Frontal cortex (tissue), 4 donors: ENCODE data around the gene S1PR1. TPM values are rescaled to one million over a fixed set of nuclear protein-coding genes. Genes with fewer than 3 reads are reported as not detected.

Experiments used
- DNase-seq, 2 donors: peaks; one replicate each; pipeline ENCODE4 v3.0.0; 2012; ENCODE audit warnings: low spot score in 2 of 2
- FAIRE-seq: peaks from 2 replicates; lab custom pipeline; 2012; peaks lifted over from hg19 to GRCh38; lab: Jason Lieb, UNC
- total RNA-seq: library from RNA; depleted of rRNA; stranded (reverse); fragments of >200 nt; gene quantifications from one replicate; pipeline ENCODE4 v1.2.3, GENCODE V29; 2014
- donor health status: control.
- donor health status: control.
- donor health status: control.

Gene S1PR1
- total RNA-seq, 1 donor from 2014 or later: 12.6 TPM

- FAIRE-seq (no peak), DNase-seq (no peak)
These were observed 38.9 kb downstream of the S1PR1 start for GRCh38 chr1:101275672-101276071.

GRCh38 chr1:101276818-101277217 lies 40.0 kb downstream of the S1PR1 start:
- FAIRE-seq (no peak), DNase-seq (no peak)

GRCh38 chr1:101278238-101278637 lies 41.4 kb downstream of the S1PR1 start:
- FAIRE-seq: no peak

DNA sequence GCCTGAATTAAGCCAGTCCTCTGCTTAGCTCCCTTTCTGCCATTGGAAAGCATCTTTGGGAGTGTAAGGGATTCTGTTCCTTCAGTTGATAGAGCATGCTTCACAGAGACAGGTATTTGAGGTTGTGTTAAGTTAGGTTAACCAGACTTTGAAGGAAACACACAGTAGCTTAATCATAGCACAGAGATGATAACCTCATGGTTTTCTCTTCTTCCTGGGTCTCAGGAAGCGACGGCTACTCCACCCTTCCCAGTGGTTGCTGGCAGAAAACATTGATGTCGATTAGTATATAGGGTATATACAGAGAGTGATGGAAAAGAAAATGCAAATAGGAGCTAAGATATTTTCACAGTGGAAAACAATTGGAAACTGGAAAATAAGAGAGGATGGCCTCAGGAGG lies 42.0 kb downstream of the S1PR1 start:
- DNase-seq: no peak
- FAIRE-seq: no peak

More at GRCh38 chr1:101278238-101278637, 41.4 kb downstream of the S1PR1 start:
- DNase-seq: no peak

DNA sequence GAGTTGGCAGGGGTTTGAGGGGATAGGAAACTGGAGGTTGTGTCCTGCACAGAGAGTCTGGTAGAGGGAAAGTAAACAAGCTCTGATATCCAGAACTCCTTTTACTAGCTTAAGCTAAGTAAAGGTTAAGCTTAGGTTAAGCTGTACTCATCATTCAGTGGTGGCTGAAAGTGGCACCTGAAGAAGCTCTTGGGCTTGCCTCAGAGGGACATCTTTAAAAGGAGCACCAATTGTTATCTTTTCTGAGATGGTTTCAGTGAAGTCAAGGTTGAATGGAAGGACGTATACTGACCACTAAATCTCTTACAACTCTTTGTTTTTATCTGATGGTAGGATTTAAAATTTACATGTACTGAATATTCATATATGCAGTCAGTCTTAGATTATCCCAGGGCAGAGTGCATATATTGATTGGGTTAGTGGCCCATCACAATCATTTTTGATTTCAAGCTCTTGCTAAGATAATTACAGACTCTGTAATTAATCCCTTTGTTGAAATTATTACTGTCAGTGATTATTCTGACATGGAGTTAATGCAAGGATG lies 43.3 kb downstream of the S1PR1 start:
- FAIRE-seq (no peak), DNase-seq (no peak)

DNA sequence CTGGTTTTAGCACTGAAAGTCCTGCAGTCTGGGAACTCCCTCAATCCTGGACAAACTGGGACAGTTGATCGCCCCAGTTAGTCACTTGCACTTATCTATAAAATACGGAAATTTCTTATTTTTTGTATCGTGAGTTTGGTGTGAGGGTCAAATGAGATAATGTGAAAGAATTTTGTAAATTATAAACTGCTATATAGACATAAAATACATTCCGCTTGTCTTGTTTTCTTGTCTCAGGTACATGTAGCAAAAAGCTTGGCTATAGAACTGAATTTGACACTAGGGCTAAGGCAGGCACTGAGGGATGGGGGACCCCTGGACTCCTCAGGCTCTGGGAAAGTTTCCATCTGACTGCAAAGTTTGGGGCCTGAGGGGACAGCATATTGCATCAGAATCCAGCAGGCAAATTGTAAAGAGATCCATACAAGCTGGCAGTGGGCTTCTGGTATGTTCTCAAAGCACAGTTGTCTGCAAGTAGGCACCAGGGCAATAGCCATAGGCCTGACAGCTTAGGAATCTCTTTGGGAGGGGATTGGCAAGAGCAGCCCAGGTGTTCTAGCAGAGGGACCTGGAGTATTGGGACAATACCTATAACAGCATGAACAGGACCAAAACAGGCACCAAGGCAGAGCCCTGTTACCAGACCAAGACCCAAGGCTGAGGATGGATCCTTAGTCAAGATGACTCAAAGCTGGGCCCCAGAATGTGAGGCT lies 44.3 kb downstream of the S1PR1 start:
- FAIRE-seq (no peak), DNase-seq (no peak)

DNA sequence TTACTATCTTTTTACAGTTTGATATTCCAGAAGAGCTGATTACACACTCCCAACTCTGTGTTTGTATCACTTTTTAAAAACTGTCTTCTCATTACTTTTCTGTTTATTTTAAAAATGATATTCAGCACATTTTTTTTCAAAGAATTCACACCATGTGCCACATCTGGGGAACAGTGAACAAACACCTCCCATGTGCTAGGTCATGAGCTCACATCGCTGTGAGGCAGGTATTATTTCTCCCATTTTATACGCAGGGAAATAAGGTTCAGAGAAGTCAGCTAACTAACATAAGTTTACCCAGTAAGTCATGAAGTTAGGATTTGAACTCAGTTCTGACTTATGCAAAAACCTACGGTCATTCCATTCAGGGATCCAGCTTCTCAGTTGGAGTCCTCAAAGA lies 44.9 kb downstream of the S1PR1 start:
- no peak for DNase-seq
- no peak for FAIRE-seq

DNA sequence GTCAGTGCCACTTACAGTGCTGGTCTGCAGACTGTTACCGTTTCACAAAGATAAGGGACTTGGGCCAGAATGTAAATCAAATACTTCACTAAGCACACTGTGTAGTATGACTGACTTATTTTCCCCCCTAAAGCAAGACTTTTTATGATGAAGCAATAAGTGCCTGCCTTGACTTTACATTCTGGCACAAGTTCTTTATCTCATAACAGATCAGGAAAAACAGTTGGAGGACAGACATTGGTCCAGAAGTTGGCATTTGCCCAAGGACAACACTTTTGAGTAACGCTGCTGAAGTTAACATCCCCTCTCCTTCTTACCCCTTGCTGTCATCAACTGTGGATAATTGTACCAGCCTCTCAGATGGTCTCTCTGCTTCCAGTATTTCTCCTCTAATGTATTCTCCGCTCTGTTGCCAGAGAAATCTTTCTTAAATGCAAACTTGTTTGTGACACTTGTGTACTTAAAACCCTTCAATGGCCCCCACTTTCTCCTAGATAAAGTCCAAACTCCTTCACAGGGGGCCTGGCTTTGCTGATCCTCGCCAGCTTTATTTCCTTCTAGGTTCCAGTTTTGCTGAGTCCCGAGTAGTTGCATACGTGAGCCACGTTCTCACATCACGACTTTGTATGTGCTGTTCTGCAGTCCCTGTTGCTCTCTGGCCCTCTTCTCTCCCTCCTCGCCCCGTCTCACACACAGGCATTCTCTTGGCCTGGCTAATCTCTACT lies 45.7 kb downstream of the S1PR1 start:
- FAIRE-seq (no peak), DNase-seq (no peak)

GRCh38 chr1:101283443-101283842 lies 46.6 kb downstream of the S1PR1 start:
- no peak for DNase-seq
- FAIRE-seq: no peak

- DNase-seq (no peak), FAIRE-seq (no peak)
These were observed 47.2 kb downstream of the S1PR1 start for GRCh38 chr1:101284021-101284420.

GRCh38 chr1:101284622-101285218 lies 47.9 kb downstream of the S1PR1 start:
- FAIRE-seq: no peak

DNA sequence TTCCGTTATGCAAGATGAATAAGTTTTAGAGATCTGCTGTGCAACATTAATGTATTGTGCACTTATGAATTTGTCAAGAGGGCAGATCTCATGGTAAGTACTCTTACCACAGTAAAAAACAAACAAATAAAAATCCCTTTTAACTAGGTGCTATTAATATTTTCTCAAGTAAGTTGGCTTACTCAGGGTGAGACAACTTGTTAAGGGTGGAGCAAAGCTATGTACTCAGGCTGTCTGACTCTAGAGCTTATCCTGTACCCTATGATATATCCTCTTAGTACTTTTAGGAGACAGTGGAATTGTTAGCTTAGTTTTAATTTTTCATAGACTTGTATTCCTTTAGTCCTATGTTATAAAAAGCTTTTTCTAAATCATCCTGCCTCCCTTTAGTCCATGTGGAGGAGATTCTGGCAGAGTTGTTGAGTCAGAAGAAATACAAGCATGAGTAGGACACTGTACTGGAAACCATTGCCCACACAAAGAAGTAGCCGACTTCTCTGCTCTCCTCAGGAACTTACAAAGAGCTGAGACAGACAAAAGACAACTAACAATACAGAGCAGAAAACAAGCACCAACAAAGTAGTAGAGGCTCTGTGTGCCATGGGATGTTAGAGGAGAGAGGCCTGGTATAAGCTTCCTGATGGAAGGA lies 49.2 kb downstream of the S1PR1 start:
- DNase-seq (no peak), FAIRE-seq (no peak)

More at GRCh38 chr1:101284622-101285218, 47.9 kb downstream of the S1PR1 start:
- no peak for DNase-seq

DNA sequence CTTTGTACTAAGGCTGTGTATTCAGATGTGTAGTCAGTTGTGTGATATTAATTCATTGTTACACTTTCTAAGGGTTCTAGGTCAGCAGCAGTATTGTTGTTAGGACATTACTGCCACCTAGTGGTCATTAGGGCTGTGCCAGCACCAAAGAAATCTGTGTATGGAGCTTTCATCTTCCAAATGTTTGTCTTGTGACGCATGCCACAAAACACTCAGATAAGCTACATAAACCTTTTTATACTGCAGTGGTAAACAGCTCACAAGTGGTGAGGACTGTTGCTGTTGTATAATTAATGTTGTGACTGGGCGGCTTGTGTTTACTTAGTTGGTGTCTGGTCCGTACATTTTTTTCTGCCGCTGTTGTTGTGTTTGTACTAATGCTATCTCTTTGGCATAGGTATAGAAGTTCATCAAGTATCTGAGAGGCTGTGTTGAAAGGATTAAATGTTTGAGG lies 51.7 kb downstream of the S1PR1 start:
- FAIRE-seq (no peak), DNase-seq (peak; percentile 21 to 52)

DNA sequence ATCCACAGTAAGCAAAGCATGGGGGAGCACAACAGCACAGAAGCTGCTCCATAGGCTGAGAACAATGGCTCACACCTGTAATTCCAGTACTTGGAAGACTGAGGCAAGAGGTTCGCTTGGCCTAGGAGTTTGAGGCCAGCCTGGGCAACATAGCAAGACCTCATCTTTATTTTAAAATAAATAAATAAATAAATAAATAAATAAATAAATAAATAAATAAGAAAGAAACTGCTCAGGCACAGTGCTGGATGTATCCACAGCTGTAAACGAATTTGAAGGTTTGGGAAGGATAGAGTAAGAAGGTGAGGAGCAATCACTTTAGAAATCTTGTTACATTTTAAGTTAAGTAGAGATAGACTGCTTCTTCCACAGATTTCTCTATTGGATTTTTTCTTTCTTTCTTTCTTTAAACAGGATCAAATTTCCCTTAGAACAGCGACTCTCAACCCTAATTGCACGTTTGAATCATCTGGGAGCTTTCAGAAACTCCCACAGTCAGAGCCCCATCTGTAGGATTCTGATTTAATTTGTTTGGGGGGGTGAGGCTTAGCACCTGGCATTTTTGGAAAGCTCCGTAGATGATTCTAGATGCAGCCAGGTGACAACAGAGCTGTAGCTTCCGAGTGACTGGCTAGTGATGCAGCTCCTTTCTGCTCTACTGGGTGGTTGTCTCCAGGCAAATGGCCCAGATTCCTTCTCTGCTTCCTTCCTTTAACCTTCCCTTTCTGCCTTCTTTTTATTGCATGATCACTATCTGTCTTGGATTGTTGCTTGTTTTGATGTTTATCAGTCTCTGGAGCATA lies 53.5 kb downstream of the S1PR1 start:
- no peak for FAIRE-seq
- DNase-seq: no peak

Other genes with a start within 250 kb of the S1PR1 start
- gene DPH5, start 211.2 kb upstream of the S1PR1 start, total RNA-seq: 40.8 TPM